ENCODE data around the gene CXCL5. TPM values are rescaled to one million over a fixed set of nuclear protein-coding genes. Genes with fewer than 3 reads are reported as not detected.

Gene CXCL5
- total RNA-seq, 2 donors from 2014 or later = 0.13 to 1.0 TPM

DNA sequence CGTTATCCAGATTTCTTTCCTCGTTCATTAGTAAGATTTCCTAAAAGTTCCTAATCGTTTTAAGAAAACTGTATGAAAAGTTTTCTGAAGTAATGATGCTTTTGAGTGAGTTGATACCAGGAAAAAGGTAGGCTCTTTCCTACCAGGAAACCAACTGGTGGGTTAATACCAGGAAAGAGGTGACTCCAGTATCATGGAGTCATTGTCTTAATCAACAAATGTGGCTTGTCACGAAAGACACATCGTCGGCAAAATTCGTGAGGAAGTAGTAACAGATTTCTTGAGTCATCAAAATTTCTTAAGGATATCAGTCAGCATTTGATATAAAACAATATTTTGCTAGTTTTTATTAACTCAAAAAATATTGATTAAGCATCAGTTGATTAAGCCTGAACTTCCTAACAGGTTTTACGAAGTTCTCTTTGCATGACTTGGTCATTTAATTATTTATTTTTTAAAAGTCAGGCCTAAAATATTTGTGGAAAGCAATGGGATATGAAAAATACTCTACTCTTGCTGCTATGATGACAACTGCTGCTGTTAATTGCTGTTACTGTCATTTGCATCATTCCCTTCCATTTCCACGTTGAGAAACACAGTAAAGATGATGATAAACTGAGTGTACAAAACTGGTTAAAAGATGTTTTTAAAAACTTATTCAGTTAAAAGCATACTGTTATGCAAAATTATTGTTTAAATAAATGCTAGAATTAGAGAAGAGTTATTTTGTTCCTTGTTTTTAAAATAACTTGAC lies 7.3 kb downstream of the CXCL5 start:
- no peak overlapping the region for H3K4me3 ChIP-seq
- no peaks in the 10 kb centered on the region for H3K27me3 ChIP-seq
- no peak for DNase-seq
- intact Hi-C loops (cut with DNase I) = no loop called here
- H3K4me1 ChIP-seq = no peaks in the 10 kb centered on the region
- no peaks in the 10 kb centered on the region for H3K9me3 ChIP-seq
- H3K27ac ChIP-seq = no peak overlapping the region
- no peak for TF ChIP-seq CTCF (IDR thresholded peaks at IDR 0.05)
- no peaks in the 10 kb centered on the region for H3K36me3 ChIP-seq
- H3K9ac ChIP-seq (ENCODE audit: low read depth in 2 of 2, low read length in 2 of 2) = no peak overlapping the region

- H3K36me3 ChIP-seq = no peaks in the 10 kb centered on the region
- H3K4me3 ChIP-seq = no peak overlapping the region
- H3K27ac ChIP-seq = no peak overlapping the region
- no peak for TF ChIP-seq CTCF (IDR thresholded peaks at IDR 0.05)
- DNase-seq = no peak
- no peak overlapping the region for H3K9ac ChIP-seq (ENCODE audit: low read depth in 2 of 2, low read length in 2 of 2)
- H3K9me3 ChIP-seq = no peaks in the 10 kb centered on the region
- intact Hi-C loops (cut with DNase I) = no loop called here
- H3K27me3 ChIP-seq = no peaks in the 10 kb centered on the region
- H3K4me1 ChIP-seq = no peaks in the 10 kb centered on the region
Observed at GRCh38 chr4:73989928-73990327, 8.5 kb downstream of the CXCL5 start.

DNA sequence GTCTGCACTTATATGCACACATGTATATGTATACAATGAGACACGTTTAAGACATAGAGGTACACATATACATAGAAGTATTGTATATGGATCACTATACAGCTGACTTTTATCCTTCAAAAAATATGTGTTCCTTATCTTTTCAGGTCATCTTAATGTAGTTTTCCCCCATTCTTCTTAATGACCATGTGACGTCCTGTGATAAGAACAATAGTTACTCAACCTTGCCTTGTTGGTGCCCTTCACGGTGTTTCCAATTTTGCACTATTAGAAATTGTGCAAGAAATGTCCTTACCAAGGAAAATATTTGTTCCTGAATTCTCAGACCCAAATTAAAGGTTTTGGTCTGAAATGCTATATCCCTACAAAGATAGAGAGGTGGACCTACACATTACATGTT lies 9.4 kb downstream of the CXCL5 start:
- H3K27me3 ChIP-seq = no peaks in the 10 kb centered on the region
- intact Hi-C loops (cut with DNase I) = no loop called here
- H3K27ac ChIP-seq = no peak overlapping the region
- H3K36me3 ChIP-seq = no peaks in the 10 kb centered on the region
- DNase-seq = no peak
- no peak overlapping the region for H3K4me3 ChIP-seq
- no peaks in the 10 kb centered on the region for H3K9me3 ChIP-seq
- no peak overlapping the region for H3K9ac ChIP-seq (ENCODE audit: low read depth in 2 of 2, low read length in 2 of 2)
- H3K4me1 ChIP-seq = no peaks in the 10 kb centered on the region
- TF ChIP-seq CTCF (IDR thresholded peaks at IDR 0.05) = no peak

DNA sequence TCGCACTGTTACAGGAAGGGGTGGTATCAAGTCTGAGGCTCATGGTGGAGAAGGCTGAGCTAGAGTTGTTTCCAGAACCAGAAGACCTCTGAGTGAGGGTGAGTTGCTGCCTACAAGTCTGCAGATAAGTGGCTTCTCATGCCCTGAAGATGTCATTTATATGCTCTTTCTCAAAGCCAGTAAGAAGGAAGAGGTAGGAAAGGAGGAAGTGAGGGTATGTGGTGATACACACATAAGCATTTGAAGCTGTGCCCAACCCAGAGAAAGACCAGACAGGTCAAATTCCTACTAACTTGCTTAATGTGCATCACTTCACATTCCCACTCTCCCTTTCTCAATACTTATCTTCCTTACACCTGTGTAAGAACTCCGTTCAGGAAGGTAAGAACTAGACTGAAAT lies 10.4 kb downstream of the CXCL5 start, which contains the start of gene PPBP:
Gene PPBP, minus strand, starts transcription at position 130 of the 400 bp plus-strand sequence. Its CDS starts 87 bp downstream, at position 43.
- Histone ChIP-seq H3K36me3 (no peaks in the 10 kb centered on the region), H3K27me3 (no peaks in the 10 kb centered on the region), H3K4me3 (no peak within 1 kb of the TSS), H3K9ac (ENCODE audit: low read depth in 2 of 2, low read length in 2 of 2) (no peak within 1 kb of the TSS), H3K4me1 (no peaks in the 10 kb centered on the region), H3K9me3 (no peaks in the 10 kb centered on the region), H3K27ac (no peak within 1 kb of the TSS)
- intact Hi-C loops (cut with DNase I) = no loop called here
- no peak for DNase-seq
- TF ChIP-seq CTCF (IDR thresholded peaks at IDR 0.05) = no peak

DNA sequence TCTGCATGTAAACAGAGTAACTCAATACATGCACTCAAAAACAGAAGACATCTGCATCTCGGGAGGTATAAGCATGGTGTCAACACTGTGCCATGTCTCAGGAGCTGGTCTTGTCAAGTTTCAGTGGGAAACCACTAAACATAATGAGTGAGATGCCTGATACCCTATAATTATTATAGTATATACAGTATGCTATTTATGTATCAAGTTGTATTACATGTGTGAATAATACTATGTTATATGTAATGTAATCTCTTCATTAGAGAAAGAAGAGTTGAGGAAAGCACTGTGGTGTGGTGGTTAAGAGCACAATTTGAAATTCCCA lies 13.0 kb downstream of the CXCL5 start:
- DNase-seq = no peak
- H3K27ac ChIP-seq = no peak overlapping the region
- intact Hi-C loops (cut with DNase I) = no loop called here
- H3K36me3 ChIP-seq = no peaks in the 10 kb centered on the region
- no peak overlapping the region for H3K9ac ChIP-seq (ENCODE audit: low read depth in 2 of 2, low read length in 2 of 2)
- no peaks in the 10 kb centered on the region for H3K9me3 ChIP-seq
- H3K4me1 ChIP-seq = no peaks in the 10 kb centered on the region
- H3K27me3 ChIP-seq = no peaks in the 10 kb centered on the region
- TF ChIP-seq CTCF (IDR thresholded peaks at IDR 0.05) = no peak
- no peak overlapping the region for H3K4me3 ChIP-seq
